Epithelial cell of esophagus (primary cell): ENCODE results near the gene NUMBL.

Experiments used
- DNase-seq: peaks from one replicate; pipeline ENCODE4 v3.0.0; 2010; ENCODE audit warnings: low read depth
- H3K4me3 ChIP-seq: 2 replicates; pipeline ENCODE4 v1.5.1; 2011; ENCODE audit warnings: mild to moderate bottlenecking, low read length, control low read depth
- CTCF ChIP-seq: IDR thresholded peaks from 2 replicates; pipeline ENCODE4 v1.5.1; 2011; ENCODE audit warnings: low read depth, mild to moderate bottlenecking, low read length, control low read depth, inconsistent platforms; ENCODE audit not compliant: insufficient read depth; ENCODE audit errors: missing control alignments

Gene NUMBL

GRCh38 chr19:40672573-40673299 is 17.7 kb downstream of the NUMBL start:
- no peak for TF ChIP-seq CTCF
- no peak overlapping the region for H3K4me3 ChIP-seq
- DNase-seq: no peak

- no peak for TF ChIP-seq CTCF
- no peak overlapping the region for H3K4me3 ChIP-seq
- DNase-seq: no peak
Measured at GRCh38 chr19:40672038-40672437, 18.4 kb downstream of the NUMBL start.

- no peak for TF ChIP-seq CTCF
- no peak for DNase-seq
- no peak overlapping the region for H3K4me3 ChIP-seq
Measured at GRCh38 chr19:40671404-40671803, 19.0 kb downstream of the NUMBL start.

- DNase-seq: no peak
- no peak overlapping the region for H3K4me3 ChIP-seq
- TF ChIP-seq CTCF: no peak
Measured at GRCh38 chr19:40668991-40669614, 21.3 kb downstream of the NUMBL start.

- no peak for TF ChIP-seq CTCF
Measured at GRCh38 chr19:40667602-40668001, 22.8 kb downstream of the NUMBL start.

GRCh38 chr19:40666803-40667438 is 23.5 kb downstream of the NUMBL start:
- TF ChIP-seq CTCF: no peak
- no peak for DNase-seq
- no peak overlapping the region for H3K4me3 ChIP-seq

More at GRCh38 chr19:40667602-40668001, 22.8 kb downstream of the NUMBL start:
- no peak overlapping the region for H3K4me3 ChIP-seq
- no peak for DNase-seq
